K562 (cell line): ENCODE results near the gene FAM98C. TPM values are rescaled to one million over a fixed set of nuclear protein-coding genes. Genes with fewer than 3 reads are reported as not detected.

ENCODE experiments used
- ARID1B ChIP-seq: fragments of 450-650 bp; IDR thresholded peaks from 2 replicates; pipeline ENCODE4 v1.6.1; 2016; ENCODE audit warnings: antibody characterized with exemption, mild to moderate bottlenecking, inconsistent platforms
- BACH1 ChIP-seq: fragments of 200-800 bp; sonication (Bioruptor generic); IDR thresholded peaks from 2 replicates; pipeline ENCODE4 v1.6.1; 2016; ENCODE audit warnings: missing genetic modification characterization, missing compliant biosample characterization
- CREBBP ChIP-seq: IDR thresholded peaks from one replicate; pipeline ENCODE4 v1.6.1; 2012; ENCODE audit warnings: low read depth, mild to moderate bottlenecking, control low read depth, inconsistent platforms, low read length
- KDM4B ChIP-seq, 2 experiments: fragments of 450-650 bp in 1 of 2; sonication (generic) in 1 of 2; IDR thresholded peaks; 2 replicates each; pipeline ENCODE4 v1.6.1; 2016 to 2017; ENCODE audit warnings: borderline replicate concordance in 2 of 2, antibody characterized with exemption in 1 of 2, low read depth in 1 of 2, mild to moderate bottlenecking in 1 of 2
- L3MBTL2 ChIP-seq: fragments of 450-650 bp; IDR thresholded peaks from 2 replicates; pipeline ENCODE4 v1.6.1; 2016; ENCODE audit warnings: mild to moderate bottlenecking, moderate library complexity
- MAFK ChIP-seq: IDR thresholded peaks from 2 replicates; pipeline ENCODE4 v1.6.1; 2011; ENCODE audit warnings: low read length, improper control_type of control experiment
- NFRKB ChIP-seq: fragments of 450-650 bp; IDR thresholded peaks from 2 replicates; pipeline ENCODE4 v1.6.1; 2016; ENCODE audit warnings: low read depth
- NR3C1 ChIP-seq: sonication (generic); formaldehyde crosslinking; IDR thresholded peaks from 2 replicates; pipeline ENCODE4 v1.8.1; 2022; ENCODE audit warnings: missing genetic modification reagents
- NUFIP1 ChIP-seq: fragments of 450-650 bp; IDR thresholded peaks from 2 replicates; pipeline ENCODE4 v1.6.1; 2018; ENCODE audit not compliant: partially characterized antibody
- PKNOX1 ChIP-seq: fragments of 450-650 bp; IDR thresholded peaks from 2 replicates; pipeline ENCODE4 v1.6.1; 2016
- POLR2AphosphoS2 ChIP-seq: IDR thresholded peaks from 2 replicates; pipeline ENCODE4 v1.6.1; 2012; ENCODE audit warnings: low read length, improper control_type of control experiment
- POLR2B ChIP-seq: fragments of 450-650 bp; IDR thresholded peaks from 2 replicates; pipeline ENCODE4 v1.6.1; 2018; ENCODE audit warnings: low read depth; ENCODE audit not compliant: partially characterized antibody
- RBFOX2 ChIP-seq: fragments of 200-400 bp; formaldehyde crosslinking; IDR thresholded peaks from 2 replicates; pipeline ENCODE4 v1.6.1; 2017; ENCODE audit warnings: low read depth, mild to moderate bottlenecking, low read length, moderate library complexity
- THRA ChIP-seq: fragments of 450-650 bp; IDR thresholded peaks from 2 replicates; pipeline ENCODE4 v1.6.1; 2017; ENCODE audit warnings: mild to moderate bottlenecking, moderate library complexity
- ZEB2 ChIP-seq: fragments of 450-650 bp; IDR thresholded peaks from 2 replicates; pipeline ENCODE4 v1.6.1; 2016
- ZNF140 ChIP-seq: fragments of 250-450 bp; sonication (Bioruptor Pico); IDR thresholded peaks from 2 replicates; pipeline ENCODE4 v1.8.0; 2021; ENCODE audit warnings: moderate library complexity, mild to moderate bottlenecking, inconsistent platforms
- ZNF592 ChIP-seq: fragments of 450-650 bp; IDR thresholded peaks from 2 replicates; pipeline ENCODE4 v1.6.1; 2017; ENCODE audit warnings: antibody characterized with exemption, mild to moderate bottlenecking
- polyA plus RNA-seq, 8 experiments: library from polyadenylated mRNA; depleted of rRNA in 4 of 8; stranded (reverse) in 5 of 8; unstranded in 3 of 8; fragments of >200 nt; fragmentation: Nextera tagmentation in 2 of 8; fragmentation: Illumina TruSeq in 1 of 8; extraction: Ambion mirVana in 2 of 8; extraction: Trizol in 1 of 8; gene quantifications; 2 replicates each; pipeline versions ENCODE4 v1.2.1 to v1.2.3, GENCODE V29; 2011 to 2014; ENCODE audit warnings: inconsistent platforms in 1 of 8, missing spikeins in 1 of 8
- total RNA-seq, 7 experiments: library from RNA; depleted of rRNA in 6 of 7; stranded (reverse); fragments of >200 nt in 6 of 7; fragmentation: Illumina TruSeq in 2 of 7; extraction: Trizol in 2 of 7; gene quantifications; 2 replicates each; pipeline versions ENCODE4 v1.2.1 to v1.2.3, GENCODE V29; 2011 to 2021; ENCODE audit warnings: low replicate concordance in 1 of 7
- TF ChIP-seq, protein P1 (sequence below), 2 experiments: fragments of 450-650 bp in 1 of 2; sonication (generic) in 1 of 2; formaldehyde crosslinking in 1 of 2; IDR thresholded peaks in 1 of 2; conservative IDR thresholded peaks in 1 of 2; 2 replicates each; pipeline versions ENCODE4 v1.6.1 to v1.8.1; 2016 to 2023; ENCODE audit warnings: mild to moderate bottlenecking in 2 of 2, moderate library complexity in 2 of 2, inconsistent platforms in 1 of 2, missing genetic modification reagents in 1 of 2
- TF ChIP-seq, protein P2 (sequence below): sonication (generic); formaldehyde crosslinking; IDR thresholded peaks from 2 replicates; pipeline ENCODE4 v1.5.0; 2020; ENCODE audit warnings: missing genetic modification reagents

FAM98C gene
- total and polyA plus RNA-seq, 9 of the 15 experiments (the other 6 are each of a cell fraction or from before 2014, with no cell fraction given): 1.7 to 43.8 (median 13.7) TPM

GRCh38 chr19:38417544-38418506 lies 14.9 kb downstream of the FAM98C start (continued):
- TF ChIP-seq POLR2AphosphoS2 (no peak), MAFK (no peak), NUFIP1 (no peak), ZNF592 (no peak), L3MBTL2 (peak; percentile 50; the same call in 1 of the 2 replicates), THRA (no peak), PKNOX1 (peak; percentile 36; the same call in 1 of the 2 replicates), ZEB2 (peak; percentile 63; the same call in 1 of the 2 replicates), ZNF140 (CRISPR knock-in tag) (no peak), BACH1 (tag) (no peak), NFRKB (no peak), NR3C1 (CRISPR knock-in tag) (no peak), RBFOX2 (no peak), CREBBP (no peak), ARID1B (no peak), KDM4B (IDR thresholded peaks at IDR 0.05; ENCODE audit: borderline replicate concordance in 2 of 2, low read depth in 1 of 2) (0 out of 4 replicates have a peak, but pooled peaks of 1 of the 2 experiments have one; percentile 31), POLR2B (no peak)
- TF ChIP-seq, protein P1, sequence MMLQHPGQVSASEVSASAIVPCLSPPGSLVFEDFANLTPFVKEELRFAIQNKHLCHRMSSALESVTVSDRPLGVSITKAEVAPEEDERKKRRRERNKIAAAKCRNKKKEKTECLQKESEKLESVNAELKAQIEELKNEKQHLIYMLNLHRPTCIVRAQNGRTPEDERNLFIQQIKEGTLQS (IDR thresholded peaks at IDR 0.05): peak; percentile 95
- TF ChIP-seq, protein P1 (CRISPR knock-in tag; conservative IDR thresholded peaks at IDR 0.05): no peak
- TF ChIP-seq, protein P2, sequence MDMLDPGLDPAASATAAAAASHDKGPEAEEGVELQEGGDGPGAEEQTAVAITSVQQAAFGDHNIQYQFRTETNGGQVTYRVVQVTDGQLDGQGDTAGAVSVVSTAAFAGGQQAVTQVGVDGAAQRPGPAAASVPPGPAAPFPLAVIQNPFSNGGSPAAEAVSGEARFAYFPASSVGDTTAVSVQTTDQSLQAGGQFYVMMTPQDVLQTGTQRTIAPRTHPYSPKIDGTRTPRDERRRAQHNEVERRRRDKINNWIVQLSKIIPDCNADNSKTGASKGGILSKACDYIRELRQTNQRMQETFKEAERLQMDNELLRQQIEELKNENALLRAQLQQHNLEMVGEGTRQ (CRISPR knock-in tag): no peak
